Fibroblast of skin of back (primary cell): ENCODE measurements around the gene MDC1.
A peak's percentile ranks its signal among the peaks of the same experiment; 100 is the strongest.

ENCODE experiments used
- DNase-seq: peaks from one replicate; pipeline ENCODE4 v3.0.0-alpha.2; 2013

Gene MDC1

GRCh38 chr6:30700340-30700739 lies 16.7 kb downstream of the MDC1 start:
- no peak for DNase-seq

GRCh38 chr6:30696432-30696831 lies 20.6 kb downstream of the MDC1 start:
- no peak for DNase-seq

GRCh38 chr6:30691208-30691847 lies 25.8 kb downstream of the MDC1 start:
- DNase-seq = peak; percentile 41

- peak; percentile 89 for DNase-seq
Measured at GRCh38 chr6:30690403-30691207, 26.5 kb downstream of the MDC1 start, which contains the start of gene NRM. NRM (minus strand) TSS chr6:30690984; CDS start chr6:30690974, 10 bp downstream.

GRCh38 chr6:30689985-30690384 lies 27.1 kb downstream of the MDC1 start:
- DNase-seq = no peak

- DNase-seq = no peak
Measured at GRCh38 chr6:30689022-30689865, 27.8 kb downstream of the MDC1 start.

- DNase-seq = no peak
Measured at GRCh38 chr6:30688569-30688968, 28.5 kb downstream of the MDC1 start.

GRCh38 chr6:30687659-30688431 lies 29.2 kb downstream of the MDC1 start:
- peak; percentile 51 for DNase-seq

GRCh38 chr6:30686908-30687658 lies 30.0 kb downstream of the MDC1 start:
- peak; percentile 99 for DNase-seq

- DNase-seq = peak; percentile 81
Measured at GRCh38 chr6:30686009-30686907, 30.8 kb downstream of the MDC1 start, which contains the start of gene PPP1R18. PPP1R18 (minus strand) TSS chr6:30686645; CDS start chr6:30686018, 627 bp downstream.

- DNase-seq = peak; percentile 44
Measured at GRCh38 chr6:30685157-30686008, 31.7 kb downstream of the MDC1 start.

GRCh38 chr6:30684386-30685156 lies 32.5 kb downstream of the MDC1 start:
- peak; percentile 71 for DNase-seq

GRCh38 chr6:30683980-30684338 lies 33.1 kb downstream of the MDC1 start:
- DNase-seq = no peak

GRCh38 chr6:30683183-30683979 lies 33.7 kb downstream of the MDC1 start:
- DNase-seq = no peak

- peak; percentile 97 for DNase-seq
Measured at GRCh38 chr6:30682143-30683117, 34.7 kb downstream of the MDC1 start.

- no peak for DNase-seq
Measured at GRCh38 chr6:30681766-30682142, 35.3 kb downstream of the MDC1 start.
